Measurements from ENCODE around the gene SRRM5. TPM values are rescaled to one million over a fixed set of nuclear protein-coding genes. Genes with fewer than 3 reads are reported as not detected.
A peak's percentile ranks its signal among the peaks of the same experiment; 100 is the strongest.

Gene SRRM5
- polyA plus RNA-seq, 1 of the 3 experiments (the other 2 are of a cell fraction): 0.15 TPM

GRCh38 chr19:43594710-43595604 is 16.9 kb upstream of the SRRM5 start (continued):
- no peak for TF ChIP-seq EP300 (IDR thresholded peaks at IDR 0.05; ENCODE audit: borderline replicate concordance in 1 of 2, low read depth in 1 of 2, low read length in 1 of 2)
- no peak for TF ChIP-seq FOXM1 (IDR thresholded peaks at IDR 0.05; ENCODE audit: low read depth)
- TF ChIP-seq JUND (IDR thresholded peaks at IDR 0.05): no peak
- TF ChIP-seq ELF1 (IDR thresholded peaks at IDR 0.05): no peak

GRCh38 chr19:43595605-43595998 is 16.3 kb upstream of the SRRM5 start:
- Histone ChIP-seq H3K4me3 (ENCODE audit: low read depth in 2 of 2, low read length in 1 of 2) (peak overlapping the region; percentile 72 to 98), H3K27ac (ENCODE audit: low read depth in 2 of 2, low read length in 1 of 2) (peak overlapping the region; percentile 59 to 81), H3K4me1 (ENCODE audit: control insufficient read depth in 1 of 2, insufficient read depth in 2 of 2, low read depth in 1 of 2, low read length in 1 of 2) (peaks cover 8 to 22% of the 10 kb centered on the region in 2 experiments; a peak in 2 of 4 replicates), H3K36me3 (replicated peaks in 1 of 2; ENCODE audit: control insufficient read depth in 1 of 2, insufficient read depth in 2 of 2, low read length in 1 of 2) (peaks cover 27 to 33% of the 10 kb centered on the region in 2 experiments), H3K79me2 (ENCODE audit: insufficient read depth) (peaks cover 81% of the 10 kb centered on the region), H4K20me1 (ENCODE audit: insufficient read depth) (peaks cover 9% of the 10 kb centered on the region; the same call in 1 of the 2 replicates), H3F3A (replicated peaks; ENCODE audit: insufficient read depth) (peaks cover 12% of the 10 kb centered on the region), H3K9me3 (no peaks in the 10 kb centered on the region), H3K4me2 (peak overlapping the region; percentile 99), H3K27me3 (ENCODE audit: insufficient read depth) (no peaks in the 10 kb centered on the region), H3K9ac (peak overlapping the region; percentile 85), H3K9me2 (no peaks in the 10 kb centered on the region), H2AFZ (ENCODE audit: low read depth) (peak overlapping the region; percentile 60; the same call in 1 of the 2 replicates)
- ChIA-PET CTCF (interaction anchor here (0.9 to 6.6 kb wide), 15 partner anchors 13 to 214 kb away, joined by 3 to 104 read pairs (median 6); partner anchors contain the start of genes PINLYP and XRCC1), POLR2A (interaction anchor here (0.6 to 1.2 kb wide), 4 partner anchors 12 to 161 kb away, joined by 3 to 5 read pairs (median 4); no protein-coding TSS in a partner anchor)
- DNase-seq: no peak
- 1% methylated on average over 18 of the region's 18 CpGs for WGBS (ENCODE audit: low lambda C conversion rate)
- TF ChIP-seq RAD21 (IDR thresholded peaks at IDR 0.05; ENCODE audit: low read length) (no peak), SMC3 (IDR thresholded peaks at IDR 0.05; ENCODE audit: low read depth, low read length) (no peak), MEF2A (IDR thresholded peaks at IDR 0.05; ENCODE audit: borderline replicate concordance, low read depth) (no peak), RCOR1 (IDR thresholded peaks at IDR 0.05; ENCODE audit: low read length) (no peak), MXI1 (IDR thresholded peaks at IDR 0.05; ENCODE audit: low read depth, low read length) (no peak; the same call in 1 of the 2 replicates), NRF1 (IDR thresholded peaks at IDR 0.05; ENCODE audit: low read depth, low read length) (no peak), JUND (IDR thresholded peaks at IDR 0.05) (no peak), CTCF (IDR thresholded peaks at IDR 0.05) (no peak), FOXJ3 (CRISPR knock-in tag; IDR thresholded peaks at IDR 0.05) (no peak), POLR2AphosphoS5 (IDR thresholded peaks at IDR 0.05; ENCODE audit: low read depth, low read length) (no peak), CHD2 (IDR thresholded peaks at IDR 0.05; ENCODE audit: low read length, partially characterized antibody) (no peak), REST (IDR thresholded peaks at IDR 0.05; ENCODE audit: low read depth, low read length) (no peak), NFIC (IDR thresholded peaks at IDR 0.05; ENCODE audit: borderline replicate concordance) (no peak), FOXM1 (IDR thresholded peaks at IDR 0.05; ENCODE audit: low read depth) (no peak), EP300 (IDR thresholded peaks at IDR 0.05; ENCODE audit: borderline replicate concordance in 1 of 2, low read depth in 1 of 2, low read length in 1 of 2) (no peak)
- TF ChIP-seq, protein P1, sequence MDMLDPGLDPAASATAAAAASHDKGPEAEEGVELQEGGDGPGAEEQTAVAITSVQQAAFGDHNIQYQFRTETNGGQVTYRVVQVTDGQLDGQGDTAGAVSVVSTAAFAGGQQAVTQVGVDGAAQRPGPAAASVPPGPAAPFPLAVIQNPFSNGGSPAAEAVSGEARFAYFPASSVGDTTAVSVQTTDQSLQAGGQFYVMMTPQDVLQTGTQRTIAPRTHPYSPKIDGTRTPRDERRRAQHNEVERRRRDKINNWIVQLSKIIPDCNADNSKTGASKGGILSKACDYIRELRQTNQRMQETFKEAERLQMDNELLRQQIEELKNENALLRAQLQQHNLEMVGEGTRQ (IDR thresholded peaks at IDR 0.05; ENCODE audit: borderline replicate concordance, low read depth, low read length): no peak
- TF ChIP-seq, protein P2, sequence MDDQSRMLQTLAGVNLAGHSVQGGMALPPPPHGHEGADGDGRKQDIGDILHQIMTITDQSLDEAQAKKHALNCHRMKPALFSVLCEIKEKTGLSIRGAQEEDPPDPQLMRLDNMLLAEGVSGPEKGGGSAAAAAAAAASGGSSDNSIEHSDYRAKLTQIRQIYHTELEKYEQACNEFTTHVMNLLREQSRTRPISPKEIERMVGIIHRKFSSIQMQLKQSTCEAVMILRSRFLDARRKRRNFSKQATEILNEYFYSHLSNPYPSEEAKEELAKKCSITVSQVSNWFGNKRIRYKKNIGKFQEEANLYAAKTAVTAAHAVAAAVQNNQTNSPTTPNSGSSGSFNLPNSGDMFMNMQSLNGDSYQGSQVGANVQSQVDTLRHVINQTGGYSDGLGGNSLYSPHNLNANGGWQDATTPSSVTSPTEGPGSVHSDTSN (IDR thresholded peaks at IDR 0.05): no peak
- TF ChIP-seq, protein P3, sequence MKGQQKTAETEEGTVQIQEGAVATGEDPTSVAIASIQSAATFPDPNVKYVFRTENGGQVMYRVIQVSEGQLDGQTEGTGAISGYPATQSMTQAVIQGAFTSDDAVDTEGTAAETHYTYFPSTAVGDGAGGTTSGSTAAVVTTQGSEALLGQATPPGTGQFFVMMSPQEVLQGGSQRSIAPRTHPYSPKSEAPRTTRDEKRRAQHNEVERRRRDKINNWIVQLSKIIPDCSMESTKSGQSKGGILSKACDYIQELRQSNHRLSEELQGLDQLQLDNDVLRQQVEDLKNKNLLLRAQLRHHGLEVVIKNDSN (IDR thresholded peaks at IDR 0.05; ENCODE audit: borderline replicate concordance, low read depth): no peak
